SU-DHL-6 (cell line): ENCODE results near the gene LRCH1.

ENCODE experiments used
- H2AFZ ChIP-seq: fragments of 200-600 bp; sonication (generic); 2 replicates; pipeline ENCODE4 v1.6.1; 2014; ENCODE audit warnings: low read depth, mild to moderate bottlenecking, moderate library complexity, mixed read lengths, antibody characterized with exemption, low read length; ENCODE audit not compliant: severe bottlenecking
- H3F3A ChIP-seq: fragments of 200-600 bp; shearing (Covaris generic); 2 replicates; pipeline ENCODE4 v1.6.0; 2016; ENCODE audit warnings: antibody characterized with exemption, mild to moderate bottlenecking; ENCODE audit not compliant: insufficient read depth
- H3K27ac ChIP-seq: fragments of 200-600 bp; sonication (generic); 2 replicates; pipeline ENCODE4 v1.5.1; 2016; ENCODE audit warnings: low read depth, mild to moderate bottlenecking, low read length, moderate library complexity, mixed read lengths
- H3K27me3 ChIP-seq: fragments of 200-600 bp; sonication (generic), shearing (Covaris generic); 2 replicates; pipeline ENCODE4 v1.6.0; 2014; ENCODE audit warnings: mild to moderate bottlenecking, low read length
- H3K36me3 ChIP-seq: fragments of 200-600 bp; sonication (generic); 2 replicates; pipeline ENCODE4 v1.6.1; 2014; ENCODE audit warnings: mild to moderate bottlenecking, low read length, mixed read lengths
- H3K4me2 ChIP-seq: fragments of 300-600, 200-600 bp; shearing (Covaris generic), sonication (generic); 2 replicates; pipeline ENCODE4 v1.6.0; 2014; ENCODE audit warnings: low read length, low read depth, mild to moderate bottlenecking; ENCODE audit not compliant: poor library complexity, severe bottlenecking
- H3K4me3 ChIP-seq: fragments of 200-600 bp; sonication (generic); 2 replicates; pipeline ENCODE4 v1.5.1; 2014; ENCODE audit warnings: antibody characterized with exemption, low read length, mild to moderate bottlenecking, mixed read lengths; ENCODE audit not compliant: insufficient read depth, poor library complexity, severe bottlenecking
- H3K79me2 ChIP-seq: fragments of 200-600 bp; sonication (generic); 2 replicates; pipeline ENCODE4 v1.6.1; 2014; ENCODE audit warnings: mild to moderate bottlenecking, low read length, moderate library complexity; ENCODE audit not compliant: insufficient read depth
- H3K9ac ChIP-seq: fragments of 200-600 bp; sonication (generic); 2 replicates; pipeline ENCODE4 v1.7.0; 2014; ENCODE audit warnings: mild to moderate bottlenecking, low read length
- H3K9me2 ChIP-seq: fragments of 200-600 bp; sonication (generic); replicated peaks from 2 replicates; pipeline ENCODE4 v1.6.1; 2014; ENCODE audit warnings: low read length; ENCODE audit not compliant: insufficient read depth
- H3K9me3 ChIP-seq: fragments of 200-600 bp; sonication (generic); 2 replicates; pipeline ENCODE4 v1.6.1; 2014; ENCODE audit warnings: low read length, mixed read lengths; ENCODE audit not compliant: insufficient read depth
- H4K20me1 ChIP-seq: fragments of 200-600 bp; sonication (generic); 2 replicates; pipeline ENCODE4 v1.6.1; 2014; ENCODE audit warnings: low read depth, mild to moderate bottlenecking, antibody characterized with exemption, low read length, moderate library complexity, mixed read lengths
- EZH2phosphoT487 ChIP-seq: fragments of 200-600 bp; sonication (generic), shearing (Covaris generic); conservative IDR thresholded peaks from 2 replicates; pipeline ENCODE4 v1.6.1; 2018; ENCODE audit warnings: mild to moderate bottlenecking, antibody characterized with exemption, low read length, moderate library complexity, mixed read lengths
- TF ChIP-seq, protein P1 (sequence below): fragments of 200-600 bp; sonication (generic); IDR thresholded peaks from one replicate; pipeline ENCODE4 v1.5.1; 2017; ENCODE audit warnings: antibody characterized with exemption, mild to moderate bottlenecking, low read length, moderate library complexity; ENCODE audit not compliant: insufficient read depth, poor library complexity, severe bottlenecking

The LRCH1 gene

DNA sequence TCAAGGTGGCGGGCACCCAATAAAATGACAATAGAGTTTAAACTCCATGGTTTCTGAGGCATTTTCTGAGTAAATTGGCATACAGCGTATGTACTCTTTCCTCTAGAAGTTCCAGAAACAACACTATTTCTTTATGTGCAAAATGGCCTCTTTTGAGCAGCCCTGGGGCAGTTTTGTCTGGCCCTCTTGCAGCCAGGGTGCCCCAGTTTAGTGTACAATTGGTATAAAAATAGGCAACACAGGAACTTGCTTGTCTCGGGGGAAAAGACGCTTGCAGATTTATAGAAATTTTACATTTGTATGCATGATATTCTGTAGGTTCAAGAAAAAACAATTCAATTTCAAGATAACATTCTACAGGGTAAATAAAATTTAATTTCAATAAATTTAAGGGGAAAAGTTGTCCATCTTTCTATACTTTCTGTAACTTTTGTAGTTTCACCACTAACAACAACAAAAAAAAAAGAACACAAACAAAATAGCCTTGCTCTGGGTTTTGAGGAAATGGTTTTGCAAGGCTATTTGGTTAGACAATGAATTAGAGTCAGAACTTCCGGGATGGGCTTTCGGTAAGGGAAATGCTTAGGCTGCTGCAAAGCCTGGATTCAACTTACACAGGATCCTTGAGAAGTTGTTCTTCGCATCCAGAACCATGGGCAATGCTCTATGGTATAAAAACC, 45.3 kb downstream of the LRCH1 start:
- H3F3A ChIP-seq, result peaks cover 66% of the 10 kb centered on the region
- no peaks in the 10 kb centered on the region for H3K36me3 ChIP-seq
- 0 out of 2 replicates have a peak, but pooled peaks cover 5% of the 10 kb centered on the region for H4K20me1 ChIP-seq
- H3K4me2 ChIP-seq, result peak overlapping the region; percentile 80
- H3K27ac ChIP-seq, result peak overlapping the region; percentile 94
- no peak overlapping the region for H2AFZ ChIP-seq
- H3K9me3 ChIP-seq, result no peaks in the 10 kb centered on the region
- H3K9ac ChIP-seq, result peak overlapping the region; percentile 54
- no peaks in the 10 kb centered on the region for H3K9me2 ChIP-seq
- no peak for TF ChIP-seq EZH2phosphoT487
- TF ChIP-seq, protein P1, sequence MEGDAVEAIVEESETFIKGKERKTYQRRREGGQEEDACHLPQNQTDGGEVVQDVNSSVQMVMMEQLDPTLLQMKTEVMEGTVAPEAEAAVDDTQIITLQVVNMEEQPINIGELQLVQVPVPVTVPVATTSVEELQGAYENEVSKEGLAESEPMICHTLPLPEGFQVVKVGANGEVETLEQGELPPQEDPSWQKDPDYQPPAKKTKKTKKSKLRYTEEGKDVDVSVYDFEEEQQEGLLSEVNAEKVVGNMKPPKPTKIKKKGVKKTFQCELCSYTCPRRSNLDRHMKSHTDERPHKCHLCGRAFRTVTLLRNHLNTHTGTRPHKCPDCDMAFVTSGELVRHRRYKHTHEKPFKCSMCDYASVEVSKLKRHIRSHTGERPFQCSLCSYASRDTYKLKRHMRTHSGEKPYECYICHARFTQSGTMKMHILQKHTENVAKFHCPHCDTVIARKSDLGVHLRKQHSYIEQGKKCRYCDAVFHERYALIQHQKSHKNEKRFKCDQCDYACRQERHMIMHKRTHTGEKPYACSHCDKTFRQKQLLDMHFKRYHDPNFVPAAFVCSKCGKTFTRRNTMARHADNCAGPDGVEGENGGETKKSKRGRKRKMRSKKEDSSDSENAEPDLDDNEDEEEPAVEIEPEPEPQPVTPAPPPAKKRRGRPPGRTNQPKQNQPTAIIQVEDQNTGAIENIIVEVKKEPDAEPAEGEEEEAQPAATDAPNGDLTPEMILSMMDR, result no peak
- H3K79me2 ChIP-seq, result peaks cover 83% of the 10 kb centered on the region
- peak overlapping the region; percentile 42 for H3K4me3 ChIP-seq
- no peaks in the 10 kb centered on the region for H3K27me3 ChIP-seq

DNA sequence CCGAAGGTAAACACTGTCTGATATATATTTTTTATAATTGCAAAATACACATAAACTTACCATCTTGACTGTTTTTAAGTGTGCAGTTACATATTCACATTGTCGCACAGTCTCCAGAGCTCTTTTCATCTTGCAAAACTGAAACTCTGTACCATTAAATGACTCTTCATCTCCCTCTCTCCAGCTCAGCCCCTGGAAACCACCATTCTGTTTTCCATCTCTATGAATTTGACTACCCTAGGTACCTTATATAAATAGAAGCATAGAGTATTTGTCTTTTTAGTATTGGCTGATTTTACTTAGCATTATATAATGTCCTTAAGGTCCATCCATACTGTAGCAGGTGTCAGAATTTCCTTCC, 45.8 kb downstream of the LRCH1 start:
- Histone ChIP-seq H3K27me3 (no peaks in the 10 kb centered on the region), H4K20me1 (0 out of 2 replicates have a peak, but pooled peaks cover 2% of the 10 kb centered on the region), H3K27ac (peak overlapping the region; percentile 94), H3F3A (peaks cover 63% of the 10 kb centered on the region), H3K79me2 (peaks cover 82% of the 10 kb centered on the region), H3K9ac (peak overlapping the region; percentile 54), H3K9me2 (no peaks in the 10 kb centered on the region), H3K4me2 (peak overlapping the region; percentile 80), H3K36me3 (no peaks in the 10 kb centered on the region), H3K4me3 (peak overlapping the region; percentile 42), H2AFZ (no peak overlapping the region), H3K9me3 (no peaks in the 10 kb centered on the region)
- TF ChIP-seq EZH2phosphoT487, result no peak
- TF ChIP-seq, protein P1, result no peak

DNA sequence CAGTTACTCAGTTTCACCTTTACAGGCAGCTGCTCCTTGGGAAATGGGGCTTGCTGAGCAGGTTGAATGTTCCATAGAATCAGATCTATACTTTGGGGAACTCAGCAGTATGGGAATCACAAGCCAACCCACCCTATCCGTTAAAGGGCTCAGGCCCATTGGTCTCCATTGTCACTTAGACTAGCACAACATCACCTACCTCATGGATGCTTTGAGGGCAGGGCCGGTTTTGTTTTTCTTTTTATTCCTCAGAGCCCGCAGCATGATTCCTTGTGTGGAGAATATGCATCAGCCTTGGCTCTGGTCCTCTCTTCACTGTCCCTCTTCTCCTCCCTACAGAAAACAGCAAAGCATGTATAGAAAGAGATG, 48.0 kb downstream of the LRCH1 start:
- Histone ChIP-seq H3K9me3 (no peaks in the 10 kb centered on the region), H3K36me3 (no peaks in the 10 kb centered on the region), H3K9ac (no peak overlapping the region), H2AFZ (no peak overlapping the region), H3F3A (peaks cover 43% of the 10 kb centered on the region), H3K27ac (peak overlapping the region; percentile 94), H3K9me2 (no peaks in the 10 kb centered on the region), H3K4me2 (no peak overlapping the region), H3K79me2 (peaks cover 82% of the 10 kb centered on the region), H3K27me3 (no peaks in the 10 kb centered on the region), H3K4me3 (no peak overlapping the region), H4K20me1 (peaks cover 6% of the 10 kb centered on the region; the same call in 1 of the 2 replicates)
- no peak for TF ChIP-seq EZH2phosphoT487
- TF ChIP-seq, protein P1, result no peak
